K562 (cell line): ENCODE measurements around the gene MATR3. TPM values are rescaled to one million over a fixed set of nuclear protein-coding genes. Genes with fewer than 3 reads are reported as not detected.

Experiments used
- ATAC-seq: fragments of 200-7000 bp; cut with Tn5 transposase; 3 replicates; pipeline ENCODE4 v1.9.1; 2020; ENCODE audit warnings: moderate library complexity
- BruUV-seq: library from RNA; stranded (reverse); fragments of 400-500 nt; replicated peaks from 2 replicates; lab custom pipeline; 2021; lab: Mats Ljungman, UMichigan
- CTCF ChIA-PET: fragments of 300-600 bp; formaldehyde crosslinking; extraction: SDS; loops from one replicate; lab custom pipeline; 2021; ENCODE audit warnings: low intra/inter-chr PET ratio; lab: Yijun Ruan, JAX
- POLR2A ChIA-PET: fragments of 300-600, 350-650 bp; sonication (Branson Sonifier 250); formaldehyde crosslinking; extraction: SDS; loops from one replicate; lab custom pipeline; 2021; ENCODE audit warnings: antibody characterized with exemption, inconsistent platforms; lab: Yijun Ruan, JAX
- DNase-seq, 4 experiments: peaks; one replicate each; pipeline versions ENCODE4 v3.0.0 to v3.0.0-alpha.2; 2011 to 2018; ENCODE audit warnings: low spot score in 3 of 4, mixed read lengths in 3 of 4; ENCODE audit errors: extremely low read depth in 1 of 4
- FAIRE-seq: peaks from 2 replicates; lab custom pipeline; 2011; peaks lifted over from hg19 to GRCh38; lab: Jason Lieb, UNC
- H2AFZ ChIP-seq: 2 replicates; pipeline ENCODE4 v1.6.0; 2011; ENCODE audit warnings: low read depth, low read length, control low read depth, inconsistent platforms
- H3K27ac ChIP-seq: fragments of 200-600 bp; 3 replicates; pipeline ENCODE4 v1.8.0; 2011; ENCODE audit warnings: low read depth, mild to moderate bottlenecking, control low read depth, inconsistent platforms, low read length, moderate library complexity, mixed read lengths; ENCODE audit errors: extremely low read depth
- H3K27me3 ChIP-seq, 2 experiments: fragments of 300-600 bp in 1 of 2; 2 replicates in 1 of 2; 3 replicates in 1 of 2; pipeline versions ENCODE4 v1.6.0 to v1.8.0; 2011; ENCODE audit warnings: inconsistent platforms in 2 of 2, low read length in 2 of 2, mild to moderate bottlenecking in 1 of 2, mixed read lengths in 1 of 2, moderate library complexity in 1 of 2; ENCODE audit not compliant: control insufficient read depth in 2 of 2, insufficient read depth in 2 of 2
- H3K36me3 ChIP-seq: fragments of 300-600 bp; 3 replicates; pipeline ENCODE4 v1.8.0; 2011; ENCODE audit warnings: mild to moderate bottlenecking, low read length, inconsistent platforms; ENCODE audit not compliant: control insufficient read depth, insufficient read depth
- H3K4me1 ChIP-seq, 2 experiments: fragments of 200-600 bp in 1 of 2; replicated peaks in 1 of 2; 2 replicates in 1 of 2; 3 replicates in 1 of 2; pipeline versions ENCODE4 v1.5.1 to v1.8.0; 2011; ENCODE audit warnings: inconsistent platforms in 2 of 2, low read length in 2 of 2, mild to moderate bottlenecking in 1 of 2, mixed read lengths in 1 of 2, moderate library complexity in 1 of 2; ENCODE audit not compliant: control insufficient read depth in 2 of 2, insufficient read depth in 2 of 2
- H3K4me2 ChIP-seq: 2 replicates; pipeline ENCODE4 v1.6.1; 2011; ENCODE audit warnings: low read length, control low read depth, inconsistent platforms, mixed read lengths; ENCODE audit not compliant: insufficient read depth
- H3K4me3 ChIP-seq: fragments of 200-600 bp; sonication (generic), shearing (Covaris generic); 2 replicates; pipeline ENCODE4 v1.5.1; 2016; ENCODE audit warnings: control low read depth, inconsistent platforms
- H3K79me2 ChIP-seq: fragments of 200-600 bp; 3 replicates; pipeline ENCODE4 v1.8.0; 2011; ENCODE audit warnings: low read length, inconsistent platforms; ENCODE audit not compliant: control insufficient read depth, insufficient read depth
- H3K9ac ChIP-seq, 2 experiments: 2 replicates each; pipeline versions ENCODE4 v1.6.0 to v1.6.1; 2011; ENCODE audit warnings: low read depth in 2 of 2, low read length in 2 of 2, control low read depth in 1 of 2, inconsistent platforms in 1 of 2, mild to moderate bottlenecking in 1 of 2, mixed read lengths in 1 of 2; ENCODE audit not compliant: insufficient read depth in 1 of 2
- H3K9me1 ChIP-seq: one replicate; pipeline ENCODE4 v1.6.0; 2011; ENCODE audit warnings: inconsistent platforms, mild to moderate bottlenecking, low read length, moderate library complexity; ENCODE audit not compliant: control insufficient read depth, insufficient read depth
- H3K9me3 ChIP-seq: replicated peaks from 2 replicates; pipeline ENCODE4 v1.5.1; 2011; ENCODE audit warnings: low read depth, low read length, inconsistent platforms; ENCODE audit not compliant: control insufficient read depth, insufficient read depth
- H4K20me1 ChIP-seq: replicated peaks from 2 replicates; pipeline ENCODE4 v1.6.1; 2011; ENCODE audit warnings: low read length, inconsistent platforms, mixed read lengths; ENCODE audit not compliant: control insufficient read depth, insufficient read depth
- CHCHD3 ChIP-seq: fragments of 250-450 bp; sonication (Bioruptor Pico); IDR thresholded peaks from 2 replicates; pipeline ENCODE4 v2.1.2; 2022; ENCODE audit warnings: mild to moderate bottlenecking
- NEUROD1 ChIP-seq: fragments of 150-350 bp; IDR thresholded peaks from 2 replicates; pipeline ENCODE4 v1.6.1; 2014; ENCODE audit warnings: borderline replicate concordance, low read length, low read depth; ENCODE audit not compliant: partially characterized antibody
- RB1 ChIP-seq: fragments of 450-650 bp; IDR thresholded peaks from 2 replicates; pipeline ENCODE4 v1.6.1; 2017; ENCODE audit warnings: low read depth, mild to moderate bottlenecking
- SP2 ChIP-seq: IDR thresholded peaks from 2 replicates; pipeline ENCODE4 v1.6.1; 2011; ENCODE audit warnings: mild to moderate bottlenecking, low read depth, low read length, moderate library complexity; ENCODE audit not compliant: poor library complexity, severe bottlenecking; ENCODE audit errors: extremely low read depth
- TEAD1 ChIP-seq, 2 experiments: fragments of 450-650 bp in 1 of 2; sonication (generic) in 1 of 2; formaldehyde crosslinking; IDR thresholded peaks; 2 replicates each; pipeline versions ENCODE4 v1.4.0 to v1.8.0; 2020 to 2022; ENCODE audit warnings: mild to moderate bottlenecking in 2 of 2, missing genetic modification reagents in 1 of 2
- ZNF134 ChIP-seq: fragments of 250-450 bp; sonication (Bioruptor Pico); conservative IDR thresholded peaks from 2 replicates; pipeline ENCODE4 v1.4.0; 2020
- ZNF431 ChIP-seq: sonication (generic); formaldehyde crosslinking; IDR thresholded peaks from 2 replicates; pipeline ENCODE4 v1.8.0; 2022; ENCODE audit warnings: mild to moderate bottlenecking, missing genetic modification reagents
- ZZZ3 ChIP-seq: fragments of 450-650 bp; IDR thresholded peaks from 2 replicates; pipeline ENCODE4 v1.6.1; 2016; ENCODE audit warnings: antibody characterized with exemption, mild to moderate bottlenecking, moderate library complexity
- WGBS: fragments of 100-300 bp; shearing (Covaris generic); methylation state at CpG from one replicate; pipeline ENCODE4 v1.1.6; 2016; ENCODE audit warnings: low coverage, mixed read lengths; ENCODE audit not compliant: insufficient coverage; ENCODE audit errors: missing lambda C conversion rate; 5-methylcytosine and 5-hydroxymethylcytosine counted together
- in situ Hi-C: fragments of 300-500 bp; cut with MboI; formaldehyde crosslinking; loops from 4 replicates; pipeline ENCODE4 v1.15.0; 2018; ENCODE audit warnings: inconsistent platforms, mixed read lengths
- intact Hi-C: fragments of 100-400 bp; cut with micrococcal nuclease; formaldehyde crosslinking; loops from 2 replicates; pipeline ENCODE4 v1.14.2; 2022
- polyA plus RNA-seq, 8 experiments: library from polyadenylated mRNA; depleted of rRNA in 4 of 8; stranded (reverse) in 5 of 8; unstranded in 3 of 8; fragments of >200 nt; fragmentation: Nextera tagmentation in 2 of 8; fragmentation: Illumina TruSeq in 1 of 8; extraction: Ambion mirVana in 2 of 8; extraction: Trizol in 1 of 8; gene quantifications; 2 replicates each; pipeline versions ENCODE4 v1.2.1 to v1.2.3, GENCODE V29; 2011 to 2014; ENCODE audit warnings: inconsistent platforms in 1 of 8, missing spikeins in 1 of 8
- total RNA-seq, 7 experiments: library from RNA; depleted of rRNA in 6 of 7; stranded (reverse); fragments of >200 nt in 6 of 7; fragmentation: Illumina TruSeq in 2 of 7; extraction: Trizol in 2 of 7; gene quantifications; 2 replicates each; pipeline versions ENCODE4 v1.2.1 to v1.2.3, GENCODE V29; 2011 to 2021; ENCODE audit warnings: low replicate concordance in 1 of 7

The MATR3 gene
- total and polyA plus RNA-seq, 9 of the 15 experiments (the other 6 are each of a cell fraction or from before 2014, with no cell fraction given) = 150 to 425 (median 263) TPM

DNA sequence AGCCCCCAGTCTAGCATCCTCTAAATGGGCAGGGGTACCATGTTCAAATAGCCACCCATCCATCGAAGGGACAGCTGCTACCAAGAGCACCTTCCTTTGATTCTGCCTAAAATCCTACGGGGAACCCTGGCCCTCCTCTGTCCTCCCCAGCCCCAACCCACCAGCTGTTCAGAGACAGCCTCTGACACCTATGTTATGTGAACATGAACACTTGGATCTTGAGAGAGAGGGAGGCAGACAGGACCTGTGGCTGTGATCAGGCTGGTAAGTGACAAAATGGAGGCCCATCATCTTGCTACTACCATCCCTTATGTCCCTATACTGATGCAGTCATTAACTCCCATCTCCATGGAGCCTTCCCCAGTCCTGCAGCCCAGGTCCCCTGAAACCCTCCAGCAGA lies 81.4 kb downstream of the MATR3 start:
- TF ChIP-seq CHCHD3 (CRISPR knock-in tag) (no peak), NEUROD1 (no peak), ZNF134 (CRISPR knock-in tag) (no peak), TEAD1 (CRISPR knock-in tag; IDR thresholded peaks at IDR 0.05) (0 out of 4 replicates have a peak, but pooled peaks of 1 of the 2 experiments have one; percentile 29), ZZZ3 (no peak), ZNF431 (CRISPR knock-in tag) (no peak), SP2 (no peak), RB1 (no peak)
- no peak overlapping the region for H3K4me2 ChIP-seq
- no peaks in the 10 kb centered on the region for H4K20me1 ChIP-seq
- no peaks in the 10 kb centered on the region for H3K27me3 ChIP-seq
- BruUV-seq = no TSS peak
- ChIA-PET CTCF (no interaction called here), POLR2A (interaction anchor here (0.6 to 0.9 kb wide), 2 partner anchors 11 to 34 kb away, joined by 3 read pairs; no protein-coding TSS in a partner anchor)
- H3K9me3 ChIP-seq = no peaks in the 10 kb centered on the region
- DNase-seq (no peak), ATAC-seq (no peak; the same call in 2 of the 3 replicates), FAIRE-seq (no peak)
- no peaks in the 10 kb centered on the region for H3K79me2 ChIP-seq
- WGBS = 28% methylated on average over 2 of the region's 2 CpGs
- in situ Hi-C loops (no loop called here), intact Hi-C loops (no loop called here)
- no peaks in the 10 kb centered on the region for H3K9me1 ChIP-seq
- no peak overlapping the region for H3K4me3 ChIP-seq
- peaks cover 14% of the 10 kb centered on the region; the same call in 2 of the 3 replicates for H3K36me3 ChIP-seq
- no peak overlapping the region for H3K9ac ChIP-seq
- no peak overlapping the region for H3K27ac ChIP-seq
- H2AFZ ChIP-seq = no peak overlapping the region
- peaks cover 0 to 14% of the 10 kb centered on the region in 2 experiments; a peak in 2 of 5 replicates for H3K4me1 ChIP-seq
